HuH-7.5 (cell line): Measurements from ENCODE around the gene OR2A25.

ENCODE experiments used
- DNase-seq: peaks from one replicate; pipeline ENCODE4 v3.0.0; 2011; ENCODE audit warnings: low spot score

Gene OR2A25

DNA sequence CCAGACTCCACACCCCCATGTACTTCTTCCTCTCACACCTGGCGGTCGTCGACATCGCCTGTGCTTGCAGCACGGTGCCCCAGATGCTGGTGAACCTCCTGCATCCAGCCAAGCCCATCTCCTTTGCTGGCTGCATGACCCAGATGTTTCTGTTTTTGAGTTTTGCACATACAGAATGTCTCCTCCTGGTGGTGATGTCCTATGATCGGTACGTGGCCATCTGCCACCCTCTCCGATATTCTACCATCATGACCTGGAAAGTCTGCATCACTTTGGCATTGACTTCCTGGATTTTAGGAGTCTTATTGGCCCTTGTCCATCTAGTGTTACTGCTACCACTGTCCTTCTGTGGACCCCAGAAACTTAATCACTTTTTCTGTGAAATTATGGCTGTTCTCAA, 4.8 kb downstream of the OR2A25 start:
- DNase-seq: no peak

- no peak for DNase-seq
These were observed 16.4 kb downstream of the OR2A25 start, which contains the start of gene OR2A12 for GRCh38 chr7:144085978-144086377. OR2A12 (plus strand) TSS chr7:144086278; CDS start chr7:144095108, 8,830 bp downstream.

GRCh38 chr7:144086730-144087129, 17.1 kb downstream of the OR2A25 start:
- DNase-seq: no peak

- DNase-seq: no peak
These were observed 17.6 kb downstream of the OR2A25 start for GRCh38 chr7:144087230-144087629.

DNA sequence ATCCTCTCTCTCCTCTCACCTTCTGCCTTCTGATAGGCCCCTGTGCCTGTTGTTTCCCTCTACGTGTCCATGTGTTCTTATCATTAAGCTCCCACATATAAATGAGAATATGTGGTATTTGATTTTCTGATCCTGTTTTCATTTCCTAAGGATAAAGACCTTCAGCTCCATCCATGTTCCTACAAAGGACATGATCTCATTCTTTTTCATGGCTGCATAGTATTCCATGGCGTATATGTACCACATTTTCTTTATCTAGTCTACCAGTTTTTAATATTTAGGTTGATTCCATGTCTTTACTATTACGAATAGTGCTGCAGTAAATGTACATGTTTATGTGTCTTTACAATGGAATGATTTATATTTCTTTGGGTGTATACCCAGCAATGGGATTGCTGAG, 21.1 kb downstream of the OR2A25 start:
- no peak for DNase-seq

GRCh38 chr7:144098776-144099175, 29.2 kb downstream of the OR2A25 start:
- no peak for DNase-seq

DNA sequence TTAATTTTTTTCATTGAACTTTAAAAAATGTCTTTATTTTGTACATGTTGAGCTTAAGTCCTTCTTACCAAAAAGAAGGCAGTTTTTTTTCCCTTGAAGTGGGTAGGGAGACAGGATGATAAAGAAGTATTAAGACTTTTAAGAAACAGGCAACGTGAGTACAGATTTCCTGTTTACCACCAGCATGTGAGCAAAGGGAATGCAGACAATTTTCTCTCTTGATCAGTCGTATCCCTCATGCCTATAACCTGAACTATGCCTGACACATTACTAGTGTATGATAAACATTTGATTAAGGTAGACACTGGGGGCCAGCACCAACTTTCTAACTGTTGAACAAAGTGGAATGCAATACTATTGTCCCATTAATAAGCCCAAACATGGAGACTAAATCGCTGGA, 31.0 kb downstream of the OR2A25 start:
- no peak for DNase-seq

DNA sequence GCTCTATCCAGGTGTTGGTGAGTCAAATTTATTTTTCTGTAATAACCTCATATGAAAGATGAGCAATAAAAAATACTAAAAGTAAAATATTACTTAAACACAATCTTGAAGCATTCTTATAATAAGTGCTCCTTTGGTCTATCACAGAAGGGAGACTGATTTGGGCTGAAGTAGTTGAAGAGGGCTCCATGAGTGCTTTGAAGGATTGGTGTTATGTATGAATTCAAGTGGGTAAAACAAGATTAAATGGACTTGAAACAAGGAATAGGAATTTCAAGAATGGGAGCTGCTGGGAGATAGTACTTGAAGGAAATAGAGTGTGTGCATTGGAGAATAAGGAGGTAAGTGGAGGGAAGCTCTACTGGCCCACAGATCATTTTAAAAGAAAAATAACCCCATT, 32.4 kb downstream of the OR2A25 start:
- no peak for DNase-seq

- DNase-seq: no peak
These were observed 35.6 kb downstream of the OR2A25 start for GRCh38 chr7:144105211-144105610.

DNA sequence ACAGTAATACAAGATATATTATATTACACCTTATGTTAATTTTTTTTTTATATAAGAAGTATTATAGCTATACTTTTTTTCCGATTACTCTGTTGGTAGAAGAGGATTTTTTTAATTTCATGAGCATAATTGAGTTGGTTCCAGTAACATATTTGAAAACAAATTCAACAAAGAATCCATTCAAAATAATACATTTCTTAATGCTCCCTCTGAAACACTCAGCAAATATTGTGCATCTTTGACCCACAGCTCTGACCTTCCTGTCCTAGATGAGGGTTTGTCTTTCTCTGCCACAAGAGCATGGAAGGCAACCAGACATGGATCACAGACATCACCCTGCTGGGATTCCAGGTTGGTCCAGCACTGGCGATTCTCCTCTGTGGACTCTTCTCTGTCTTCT, 39.7 kb downstream of the OR2A25 start, which contains the start of gene OR2A2:
Gene OR2A2 (plus strand): TSS at position 301 of the 400 bp plus-strand sequence. CDS start 0 bp downstream, at position 301.
- no peak for DNase-seq

DNA sequence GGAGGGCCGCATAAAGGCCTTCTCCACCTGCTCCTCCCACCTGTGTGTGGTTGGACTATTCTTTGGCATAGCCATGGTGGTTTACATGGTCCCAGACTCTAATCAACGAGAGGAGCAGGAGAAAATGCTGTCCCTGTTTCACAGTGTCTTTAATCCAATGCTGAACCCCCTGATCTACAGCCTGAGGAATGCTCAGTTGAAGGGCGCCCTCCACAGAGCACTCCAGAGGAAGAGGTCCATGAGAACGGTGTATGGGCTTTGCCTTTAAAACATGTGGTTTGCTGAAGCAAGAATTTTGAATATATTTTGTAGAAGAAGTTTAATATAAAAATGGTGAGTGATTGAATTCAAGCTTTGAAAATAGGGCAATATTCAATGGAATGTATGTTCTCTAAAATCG, 40.7 kb downstream of the OR2A25 start:
- no peak for DNase-seq

- DNase-seq: no peak
These were observed 44.0 kb downstream of the OR2A25 start for GRCh38 chr7:144113651-144114050.

DNA sequence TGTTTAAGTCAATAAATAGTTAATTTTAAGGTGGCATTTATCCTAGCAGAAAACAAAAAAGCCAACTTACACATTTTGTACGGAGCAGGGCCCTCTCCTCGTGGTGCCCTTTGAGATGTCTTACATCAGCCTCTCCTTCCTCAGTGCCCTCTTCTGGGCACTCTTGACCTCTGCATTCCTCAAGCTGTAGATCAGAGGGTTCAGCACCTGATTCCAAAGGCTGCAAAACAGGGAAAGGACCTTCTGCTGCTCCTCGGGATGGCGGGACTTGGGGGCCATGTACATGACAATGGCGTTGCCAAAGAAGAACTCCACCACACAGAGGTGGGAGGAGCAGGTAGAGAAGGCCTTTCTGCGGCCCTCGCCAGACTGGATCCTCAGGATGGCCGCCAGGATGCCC, 48.7 kb downstream of the OR2A25 start:
- DNase-seq: no peak

DNA sequence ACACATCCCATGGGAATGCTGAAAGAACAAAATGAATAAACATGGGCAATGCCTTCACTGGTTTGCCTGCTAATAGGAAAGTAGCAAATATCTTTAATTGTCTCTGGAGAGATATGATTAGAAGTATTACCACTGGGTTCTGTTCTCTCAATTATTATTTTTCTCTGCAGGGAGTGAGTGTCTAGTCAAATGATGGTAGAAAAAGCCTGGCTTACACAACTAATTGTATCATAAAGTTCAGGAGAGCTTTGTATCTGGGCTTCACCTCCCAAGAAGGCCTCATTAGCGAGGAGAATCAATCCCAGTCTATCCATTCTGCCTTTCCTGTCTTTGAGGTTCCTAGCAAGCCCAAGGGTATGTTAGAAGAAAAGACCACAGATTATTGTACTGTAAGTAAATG, 53.3 kb downstream of the OR2A25 start, which contains the start of gene OR2A14:
Gene OR2A14 (plus strand): TSS at position 301 of the 400 bp plus-strand sequence. CDS start 5,937 bp downstream, outside the sequence.
- DNase-seq: no peak
